CD4-positive, alpha-beta T cell treated with Interferon alpha-2 for 1 hour (primary cell): Measurements from ENCODE around the gene ASCC2.
"Not testable (repeated sequence)": the region's sequence is repeated elsewhere in the genome, so short reads cannot be mapped to it uniquely, and the experiment has no call there.

ENCODE experiments used
- DNase-seq, 2 donors: peaks; one replicate each; pipeline ENCODE4 v3.0.0-alpha.2; 2020 to 2022

Gene ASCC2

GRCh38 chr22:29837741-29838598, at the start of gene ASCC2:
Gene ASCC2, minus strand, starts transcription at chr22:29838274. Its CDS starts 5,949 bp downstream, at chr22:29832325.
- DNase-seq: peak; percentile 98 to 99

- no peak for DNase-seq
Observed at GRCh38 chr22:29887358-29887757, 49.3 kb upstream of the ASCC2 start.

- DNase-seq: no peak
Observed at GRCh38 chr22:29886596-29886995, 48.5 kb upstream of the ASCC2 start.

GRCh38 chr22:29885610-29886009, 47.5 kb upstream of the ASCC2 start:
- DNase-seq: no peak

GRCh38 chr22:29883775-29884097, 45.7 kb upstream of the ASCC2 start:
- no peak for DNase-seq

- peak; percentile 91 to 95 for DNase-seq
Observed at GRCh38 chr22:29883045-29883774, 45.1 kb upstream of the ASCC2 start, which contains the start of gene MTMR3. Gene MTMR3, plus strand, starts transcription at chr22:29883174. Its CDS starts 87,886 bp downstream, at chr22:29971060.

GRCh38 chr22:29882716-29883044, 44.6 kb upstream of the ASCC2 start:
- DNase-seq: no peak

- peak; percentile 6 to 11 for DNase-seq
Observed at GRCh38 chr22:29879753-29880152, 41.7 kb upstream of the ASCC2 start.

GRCh38 chr22:29877620-29878019, 39.5 kb upstream of the ASCC2 start:
- no peak for DNase-seq

- DNase-seq: no peak
Observed at GRCh38 chr22:29873943-29874342, 35.9 kb upstream of the ASCC2 start.

GRCh38 chr22:29872989-29873388, 34.9 kb upstream of the ASCC2 start:
- peak in 1 of 2 donors; percentile 8 for DNase-seq

- DNase-seq: no peak
Observed at GRCh38 chr22:29872144-29872893, 34.2 kb upstream of the ASCC2 start.

GRCh38 chr22:29871684-29872083, 33.6 kb upstream of the ASCC2 start:
- DNase-seq: no peak

- DNase-seq: peak in 1 of 2 donors; percentile 12
Observed at GRCh38 chr22:29870574-29870973, 32.5 kb upstream of the ASCC2 start.

- no peak for DNase-seq
Observed at GRCh38 chr22:29867851-29868250, 29.8 kb upstream of the ASCC2 start.

GRCh38 chr22:29867260-29867659, 29.2 kb upstream of the ASCC2 start:
- DNase-seq: no peak

- not testable (repeated sequence) for DNase-seq
Observed at GRCh38 chr22:29865572-29865971, 27.5 kb upstream of the ASCC2 start.

GRCh38 chr22:29861672-29862297, 23.7 kb upstream of the ASCC2 start:
- no peak for DNase-seq

- no peak for DNase-seq
Observed at GRCh38 chr22:29860006-29860766, 22.1 kb upstream of the ASCC2 start.

GRCh38 chr22:29859030-29859429, 21.0 kb upstream of the ASCC2 start:
- not testable (repeated sequence) for DNase-seq

- no peak for DNase-seq
Observed at GRCh38 chr22:29856496-29856895, 18.4 kb upstream of the ASCC2 start.

- peak in 1 of 2 donors; percentile 9 for DNase-seq
Observed at GRCh38 chr22:29855611-29856181, 17.6 kb upstream of the ASCC2 start.
